HG03571 (cell line): Measurements from ENCODE around the gene COL27A1.
"Not testable (repeated sequence)": the region's sequence is repeated elsewhere in the genome, so short reads cannot be mapped to it uniquely, and the experiment has no call there.

Experiments used
- ATAC-seq: cut with Tn5 transposase; IDR thresholded peaks from one replicate; pipeline ENCODE4 v1.9.1; 2021; ENCODE audit not compliant: unreplicated experiment

COL27A1 gene

DNA sequence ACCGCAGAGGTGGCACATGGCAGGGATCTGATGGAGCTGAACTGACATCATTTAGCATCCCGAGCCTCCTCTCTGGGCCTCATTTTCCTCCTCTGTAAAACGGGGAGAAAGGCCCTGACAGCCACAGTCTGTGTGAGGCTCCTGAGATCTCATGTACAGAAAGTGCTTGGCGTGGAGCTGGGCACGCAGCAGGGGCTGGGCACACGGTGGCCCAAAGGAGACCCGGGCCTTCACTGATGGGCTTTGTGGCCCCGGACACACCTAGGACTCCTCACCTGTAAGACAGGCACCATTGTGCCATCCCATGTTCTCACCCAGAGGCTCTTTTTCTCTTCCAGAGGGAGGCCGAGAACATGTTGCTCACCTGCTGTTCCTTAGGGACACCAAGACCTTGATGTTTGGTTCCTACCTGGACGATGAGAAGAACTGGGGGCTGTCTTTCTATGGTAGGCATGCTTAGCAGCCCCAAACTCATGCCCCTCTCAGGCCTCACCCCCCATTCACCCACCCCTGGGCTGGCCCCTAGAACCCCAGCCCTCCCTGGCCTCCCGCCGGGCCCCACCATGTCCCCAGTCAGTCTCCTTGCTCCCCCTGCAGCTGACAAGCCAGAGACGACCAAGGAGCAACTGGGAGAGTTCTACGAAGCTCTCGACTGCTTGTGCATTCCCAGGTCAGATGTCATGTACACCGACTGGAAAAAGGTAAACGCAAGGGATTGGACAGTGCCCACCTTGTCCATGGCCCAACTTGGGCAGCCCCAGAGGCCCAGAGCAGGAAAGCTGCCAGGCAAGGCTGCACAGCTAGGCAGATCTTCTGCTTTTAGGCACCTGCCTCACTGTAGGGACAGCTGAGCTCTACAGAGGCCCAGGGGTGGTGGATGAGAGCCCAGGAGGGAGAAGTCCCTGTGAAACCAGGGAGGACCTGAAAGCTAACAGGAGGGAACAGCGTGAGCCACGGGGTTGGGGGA is 176.2 kb downstream of the COL27A1 start:
- not testable (repeated sequence) for ATAC-seq

DNA sequence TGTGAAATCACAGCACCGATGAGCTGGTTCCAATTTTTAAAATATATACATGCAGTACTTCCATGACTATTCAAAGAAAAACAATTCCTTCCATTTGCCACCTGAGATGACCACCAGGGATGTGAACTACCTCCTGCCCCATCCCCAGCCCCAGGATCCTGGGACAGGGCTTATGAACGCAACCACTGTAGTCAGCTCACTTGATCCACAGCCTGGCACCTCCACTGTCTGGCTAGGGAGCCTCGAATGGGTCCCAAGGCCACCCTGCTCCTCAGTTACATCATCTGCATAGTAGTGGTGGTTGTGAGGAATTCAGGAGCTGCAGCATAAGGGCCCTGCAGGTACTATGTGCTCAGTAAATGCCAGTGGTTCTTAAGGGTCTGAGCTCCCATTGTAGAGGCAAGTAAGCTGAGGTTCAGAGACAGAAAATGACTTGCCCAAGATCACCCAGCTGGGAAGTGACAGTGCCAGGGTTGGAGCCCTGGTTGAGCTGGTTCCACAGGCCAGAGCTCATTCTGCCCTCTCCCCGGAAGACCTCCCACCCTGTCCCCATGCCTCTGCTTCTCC is 177.2 kb downstream of the COL27A1 start:
- not testable (repeated sequence) for ATAC-seq

DNA sequence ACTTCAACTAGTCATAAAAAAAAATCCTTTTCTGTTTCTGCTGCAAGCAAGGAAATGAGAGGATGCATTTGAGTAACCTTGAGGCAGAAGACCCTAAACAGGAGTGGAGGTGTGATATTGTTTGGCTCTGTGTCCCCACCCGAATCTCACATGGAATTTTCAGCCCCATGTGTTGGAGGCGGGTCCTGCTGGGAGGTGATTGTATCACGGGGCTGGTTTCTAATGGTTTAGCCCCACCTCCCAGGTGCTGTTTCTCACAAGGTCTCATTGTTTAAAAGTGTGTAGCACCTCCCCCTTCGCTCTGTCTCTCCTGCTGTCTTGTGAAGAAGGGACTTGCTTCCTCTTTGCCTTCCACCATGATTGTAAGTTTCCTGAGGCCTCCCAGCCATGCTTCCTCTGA is 178.4 kb downstream of the COL27A1 start:
- ATAC-seq: not testable (repeated sequence)

DNA sequence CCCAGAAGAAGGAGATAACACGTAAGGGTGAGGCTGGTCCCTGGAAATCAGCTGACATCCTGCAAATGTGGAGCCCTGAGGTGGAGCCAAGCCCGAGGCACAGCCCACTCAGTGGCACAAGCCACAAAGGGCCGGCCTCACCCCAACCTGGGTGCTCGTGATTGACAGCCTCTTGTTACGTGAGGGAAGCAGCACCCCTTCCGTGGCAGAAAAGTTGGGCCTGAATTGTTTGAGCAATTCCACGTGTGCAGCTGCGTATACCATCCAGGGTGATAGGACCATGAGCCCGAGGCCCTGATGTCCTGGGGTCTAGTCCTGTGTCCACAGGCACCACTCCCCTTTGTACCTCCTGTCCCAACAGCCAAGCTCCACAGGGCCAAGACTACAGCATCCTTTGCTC is 179.2 kb downstream of the COL27A1 start:
- no peak for ATAC-seq

GRCh38 chr9:114335745-114336144 is 180.4 kb downstream of the COL27A1 start:
- no peak for ATAC-seq

- ATAC-seq: no peak
Observed at GRCh38 chr9:114336157-114336556, 180.8 kb downstream of the COL27A1 start.

GRCh38 chr9:114336699-114337395 is 181.5 kb downstream of the COL27A1 start:
- ATAC-seq: no peak

DNA sequence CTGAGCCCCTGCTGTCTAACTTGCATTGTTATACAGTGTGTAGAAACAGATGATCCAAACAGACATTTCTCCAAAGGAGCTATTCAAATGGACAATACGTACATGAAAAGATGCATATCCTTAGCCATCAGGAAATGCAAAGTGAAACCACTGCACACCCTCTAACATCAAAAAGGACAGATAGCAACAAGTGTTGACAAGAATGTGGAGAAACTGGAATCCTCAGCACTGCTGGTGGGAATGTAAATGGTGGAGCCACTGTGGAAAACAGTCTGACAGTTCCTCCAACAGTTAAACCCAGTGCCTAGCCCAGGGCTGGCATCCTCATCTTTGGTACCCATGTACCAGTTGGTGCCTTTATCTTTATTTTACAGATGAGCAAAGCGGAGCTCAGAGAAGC is 182.8 kb downstream of the COL27A1 start:
- ATAC-seq: no peak

GRCh38 chr9:114339130-114339908 is 184.0 kb downstream of the COL27A1 start:
- no peak for ATAC-seq

- ATAC-seq: no peak
Observed at GRCh38 chr9:114341152-114341830, 186.0 kb downstream of the COL27A1 start.

GRCh38 chr9:114341991-114342390 is 186.7 kb downstream of the COL27A1 start:
- ATAC-seq: no peak

- ATAC-seq: no peak
Observed at GRCh38 chr9:114342755-114343440, 187.6 kb downstream of the COL27A1 start.

DNA sequence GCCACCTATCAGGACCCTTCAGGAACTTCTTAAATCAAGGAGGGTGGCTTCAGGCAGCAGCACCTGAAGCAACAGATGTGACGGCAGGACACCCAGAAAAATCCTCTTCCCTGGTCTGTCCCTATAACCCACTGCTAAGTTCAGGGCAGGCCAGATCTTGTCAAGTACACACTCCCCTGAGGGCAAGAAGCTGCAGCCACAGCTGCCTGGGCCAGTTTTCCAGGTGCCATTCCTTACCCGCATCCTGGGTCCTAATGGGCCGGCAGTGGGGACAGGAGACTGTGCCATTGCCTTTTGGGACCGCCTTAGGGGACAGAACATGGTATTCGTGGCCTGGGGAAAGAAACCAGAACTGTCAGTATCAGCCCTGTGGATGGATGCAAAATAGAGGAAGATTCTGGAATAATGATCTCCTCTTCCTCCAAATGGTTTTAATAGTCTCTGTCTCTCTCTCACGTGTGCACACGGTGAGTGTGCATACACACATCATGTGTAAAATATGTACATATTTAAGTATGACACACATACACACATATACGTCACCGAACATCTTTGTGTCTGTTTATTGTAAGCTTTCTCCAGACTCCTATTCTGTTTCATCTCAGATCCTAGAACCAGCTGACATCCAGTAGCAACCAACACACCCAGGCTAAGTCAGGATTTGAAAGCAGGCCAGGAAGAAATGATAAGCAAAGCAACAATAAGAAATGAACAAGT is 188.3 kb downstream of the COL27A1 start:
- no peak for ATAC-seq

- ATAC-seq: no peak
Observed at GRCh38 chr9:114344188-114344566, 188.8 kb downstream of the COL27A1 start.

DNA sequence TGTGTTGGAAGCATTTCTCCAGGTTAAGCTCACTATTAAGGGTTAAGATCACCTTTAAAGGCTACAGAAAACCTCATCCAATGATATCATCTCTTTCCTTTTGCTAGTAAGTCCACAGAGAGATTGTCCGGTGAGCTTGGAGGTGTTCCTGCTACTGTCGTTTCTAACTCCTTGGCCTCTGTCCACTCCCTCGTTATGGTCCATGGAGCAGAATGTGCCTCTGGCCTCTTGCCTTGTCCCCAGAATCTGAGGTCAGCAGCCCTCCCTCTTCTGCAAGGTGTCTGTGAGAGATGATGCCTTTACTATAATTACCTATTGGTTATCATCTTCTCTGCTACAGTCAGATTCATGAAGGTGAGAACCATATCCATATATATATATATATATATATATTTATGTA is 189.4 kb downstream of the COL27A1 start:
- ATAC-seq: no peak

DNA sequence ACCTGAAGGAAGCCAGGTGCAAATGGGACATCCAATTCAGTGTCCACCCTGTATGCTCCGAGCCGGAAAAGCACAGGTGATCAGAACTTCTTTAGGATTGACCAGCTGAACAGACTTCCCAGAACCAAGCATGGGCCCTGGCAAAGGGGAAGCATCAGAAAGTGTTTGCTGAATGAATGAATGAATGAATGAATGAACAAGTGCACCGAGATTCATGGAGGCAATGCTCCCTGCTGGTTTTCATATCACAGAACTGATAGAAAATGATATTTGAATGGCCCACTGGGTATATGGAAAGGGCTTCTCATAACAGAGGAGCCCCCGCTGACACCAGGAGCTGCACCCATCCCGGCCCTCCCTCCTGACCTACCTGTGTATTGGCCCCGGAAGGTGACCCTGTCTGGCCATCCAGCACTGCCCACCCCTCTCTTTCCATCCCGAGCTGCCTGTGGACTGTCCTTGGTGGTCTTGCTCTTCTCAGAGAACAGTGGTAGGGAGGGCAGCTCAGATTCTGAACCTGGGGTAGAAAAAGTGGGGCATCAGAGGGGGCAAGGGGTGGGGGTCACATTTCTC is 190.2 kb downstream of the COL27A1 start:
- no peak for ATAC-seq

- ATAC-seq: no peak
Observed at GRCh38 chr9:114346146-114346545, 190.8 kb downstream of the COL27A1 start.

DNA sequence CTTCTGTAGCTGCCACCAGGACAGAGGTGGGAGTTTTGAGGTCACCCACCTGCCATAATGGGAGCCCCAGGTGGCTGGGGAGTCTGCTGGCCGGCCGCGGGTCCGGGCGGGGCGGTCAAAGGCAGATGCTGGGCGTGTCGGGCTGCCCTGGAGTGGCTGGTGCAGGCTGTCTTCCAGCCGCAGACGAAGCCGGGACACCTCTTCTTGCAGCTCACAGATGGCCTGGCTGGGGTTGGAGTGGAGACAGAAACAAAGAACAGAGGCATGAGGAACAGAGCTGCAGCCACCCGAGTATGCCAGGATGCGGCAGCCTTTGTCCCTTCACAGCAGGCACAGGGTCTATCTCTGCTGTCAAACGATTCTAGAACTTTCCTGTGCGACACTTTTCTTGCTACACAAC is 192.3 kb downstream of the COL27A1 start:
- ATAC-seq: no peak
